ENCODE data around the gene GNL2. TPM values are rescaled to one million over a fixed set of nuclear protein-coding genes. Genes with fewer than 3 reads are reported as not detected.
A peak's percentile ranks its signal among the peaks of the same experiment; 100 is the strongest.
"Not testable (repeated sequence)": the region's sequence is repeated elsewhere in the genome, so short reads cannot be mapped to it uniquely, and the experiment has no call there.

The GNL2 gene
- total RNA-seq, 1 experiment from 2014 or later, result 74.7 TPM

- Mint-ChIP-seq H3K4me1 (ENCODE audit: low read depth, unreplicated experiment) (no peaks in the 10 kb centered on the region), H3K4me3 (ENCODE audit: low read depth, unreplicated experiment) (no peak overlapping the region), H3K27ac (ENCODE audit: unreplicated experiment) (no peak overlapping the region), H3K36me3 (ENCODE audit: insufficient read depth, unreplicated experiment) (peaks cover 16% of the 10 kb centered on the region), H3K9me3 (ENCODE audit: low read depth, unreplicated experiment) (no peaks in the 10 kb centered on the region), H3K27me3 (ENCODE audit: unreplicated experiment) (no peaks in the 10 kb centered on the region)
- CTCF ChIA-PET, result no interaction called here
- TF ChIP-seq, protein P1, sequence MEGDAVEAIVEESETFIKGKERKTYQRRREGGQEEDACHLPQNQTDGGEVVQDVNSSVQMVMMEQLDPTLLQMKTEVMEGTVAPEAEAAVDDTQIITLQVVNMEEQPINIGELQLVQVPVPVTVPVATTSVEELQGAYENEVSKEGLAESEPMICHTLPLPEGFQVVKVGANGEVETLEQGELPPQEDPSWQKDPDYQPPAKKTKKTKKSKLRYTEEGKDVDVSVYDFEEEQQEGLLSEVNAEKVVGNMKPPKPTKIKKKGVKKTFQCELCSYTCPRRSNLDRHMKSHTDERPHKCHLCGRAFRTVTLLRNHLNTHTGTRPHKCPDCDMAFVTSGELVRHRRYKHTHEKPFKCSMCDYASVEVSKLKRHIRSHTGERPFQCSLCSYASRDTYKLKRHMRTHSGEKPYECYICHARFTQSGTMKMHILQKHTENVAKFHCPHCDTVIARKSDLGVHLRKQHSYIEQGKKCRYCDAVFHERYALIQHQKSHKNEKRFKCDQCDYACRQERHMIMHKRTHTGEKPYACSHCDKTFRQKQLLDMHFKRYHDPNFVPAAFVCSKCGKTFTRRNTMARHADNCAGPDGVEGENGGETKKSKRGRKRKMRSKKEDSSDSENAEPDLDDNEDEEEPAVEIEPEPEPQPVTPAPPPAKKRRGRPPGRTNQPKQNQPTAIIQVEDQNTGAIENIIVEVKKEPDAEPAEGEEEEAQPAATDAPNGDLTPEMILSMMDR (IDR thresholded peaks at IDR 0.05; ENCODE audit: unreplicated experiment), result no peak
- no peak for DNase-seq
- BruUV-seq (replicated peaks), result no TSS peak
- intact Hi-C loops (cut with micrococcal nuclease; ENCODE audit: unreplicated experiment), result no loop called here
Observed at GRCh38 chr1:37560401-37561132, 35.2 kb downstream of the GNL2 start.

- CTCF ChIA-PET; H3K4me1 Mint-ChIP-seq (ENCODE audit: low read depth, unreplicated experiment); DNase-seq; H3K27me3 Mint-ChIP-seq (ENCODE audit: unreplicated experiment); BruUV-seq (replicated peaks); H3K27ac Mint-ChIP-seq (ENCODE audit: unreplicated experiment); H3K9me3 Mint-ChIP-seq (ENCODE audit: low read depth, unreplicated experiment); intact Hi-C loops (cut with micrococcal nuclease; ENCODE audit: unreplicated experiment); H3K4me3 Mint-ChIP-seq (ENCODE audit: low read depth, unreplicated experiment): not testable (repeated sequence)
- H3K36me3 Mint-ChIP-seq (ENCODE audit: insufficient read depth, unreplicated experiment), result peaks cover 12% of the 10 kb centered on the region
Observed at GRCh38 chr1:37559957-37560379, 35.8 kb downstream of the GNL2 start.

GRCh38 chr1:37559080-37559479 lies 36.7 kb downstream of the GNL2 start:
- peaks cover 11% of the 10 kb centered on the region for H3K36me3 Mint-ChIP-seq (ENCODE audit: insufficient read depth, unreplicated experiment)
- H3K9me3 Mint-ChIP-seq (ENCODE audit: low read depth, unreplicated experiment), result no peaks in the 10 kb centered on the region
- H3K4me1 Mint-ChIP-seq (ENCODE audit: low read depth, unreplicated experiment), result no peaks in the 10 kb centered on the region
- TF ChIP-seq, protein P1 (IDR thresholded peaks at IDR 0.05; ENCODE audit: unreplicated experiment), result no peak
- H3K27me3 Mint-ChIP-seq (ENCODE audit: unreplicated experiment), result no peaks in the 10 kb centered on the region
- CTCF ChIA-PET, result interaction anchor here (0.6 kb wide), 1 partner anchor 40 kb away, joined by 5 read pairs; no protein-coding TSS in a partner anchor
- BruUV-seq (replicated peaks), result no TSS peak
- intact Hi-C loops (cut with micrococcal nuclease; ENCODE audit: unreplicated experiment), result no loop called here
- no peak for DNase-seq
- H3K27ac Mint-ChIP-seq (ENCODE audit: unreplicated experiment), result no peak overlapping the region
- no peak overlapping the region for H3K4me3 Mint-ChIP-seq (ENCODE audit: low read depth, unreplicated experiment)

DNA sequence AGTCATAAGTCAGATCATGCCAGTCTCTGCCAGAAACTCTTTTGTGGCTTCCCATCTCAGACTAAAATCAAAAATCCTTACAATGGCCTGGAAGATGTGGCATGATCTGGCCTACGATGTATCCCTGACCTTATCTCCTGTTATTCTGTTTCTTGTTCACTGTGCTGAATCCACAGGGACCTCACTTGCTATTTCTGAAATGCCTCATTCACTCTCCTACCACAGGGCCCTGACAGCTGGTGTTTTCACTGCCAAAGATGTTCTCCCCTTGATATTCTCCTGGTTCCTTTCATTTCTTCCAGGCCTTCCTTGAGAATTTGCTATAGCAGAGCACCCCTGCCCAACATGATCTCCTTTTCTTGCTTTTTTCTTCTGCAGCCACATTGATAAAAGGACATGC lies 37.3 kb downstream of the GNL2 start:
- CTCF ChIA-PET, result no interaction called here
- no peak for DNase-seq
- H3K9me3 Mint-ChIP-seq (ENCODE audit: low read depth, unreplicated experiment), result no peaks in the 10 kb centered on the region
- H3K4me1 Mint-ChIP-seq (ENCODE audit: low read depth, unreplicated experiment), result peaks cover under 1% of the 10 kb centered on the region
- H3K36me3 Mint-ChIP-seq (ENCODE audit: insufficient read depth, unreplicated experiment), result peaks cover 18% of the 10 kb centered on the region
- no peaks in the 10 kb centered on the region for H3K27me3 Mint-ChIP-seq (ENCODE audit: unreplicated experiment)
- peak overlapping the region; percentile 3 for H3K27ac Mint-ChIP-seq (ENCODE audit: unreplicated experiment)
- intact Hi-C loops (cut with micrococcal nuclease; ENCODE audit: unreplicated experiment), result no loop called here
- no TSS peak for BruUV-seq (replicated peaks)
- H3K4me3 Mint-ChIP-seq (ENCODE audit: low read depth, unreplicated experiment), result no peak overlapping the region
- TF ChIP-seq, protein P1 (IDR thresholded peaks at IDR 0.05; ENCODE audit: unreplicated experiment), result no peak

- no peak for DNase-seq
- TF ChIP-seq, protein P1 (IDR thresholded peaks at IDR 0.05; ENCODE audit: unreplicated experiment), result no peak
- H3K9me3 Mint-ChIP-seq (ENCODE audit: low read depth, unreplicated experiment), result no peaks in the 10 kb centered on the region
- no peak overlapping the region for H3K27ac Mint-ChIP-seq (ENCODE audit: unreplicated experiment)
- H3K27me3 Mint-ChIP-seq (ENCODE audit: unreplicated experiment), result no peaks in the 10 kb centered on the region
- intact Hi-C loops (cut with micrococcal nuclease; ENCODE audit: unreplicated experiment), result no loop called here
- CTCF ChIA-PET, result no interaction called here
- no TSS peak for BruUV-seq (replicated peaks)
- no peak overlapping the region for H3K4me3 Mint-ChIP-seq (ENCODE audit: low read depth, unreplicated experiment)
- peaks cover 11% of the 10 kb centered on the region for H3K4me1 Mint-ChIP-seq (ENCODE audit: low read depth, unreplicated experiment)
- H3K36me3 Mint-ChIP-seq (ENCODE audit: insufficient read depth, unreplicated experiment), result peaks cover 26% of the 10 kb centered on the region
Observed at GRCh38 chr1:37557402-37557801, 38.3 kb downstream of the GNL2 start.
